BJ (cell line): ENCODE measurements around the gene MEIOSIN. TPM values are rescaled to one million over a fixed set of nuclear protein-coding genes. Genes with fewer than 3 reads are reported as not detected.

Source experiments
- CTCF ChIA-PET: fragments of 350-600 bp; formaldehyde crosslinking; extraction: SDS; loops from one replicate; lab custom pipeline; 2021; ENCODE audit warnings: antibody characterized with exemption, inconsistent platforms; lab: Yijun Ruan, JAX
- POLR2A ChIA-PET: fragments of 300-600 bp; sonication (Branson Sonifier 250); formaldehyde crosslinking; extraction: SDS; loops from one replicate; lab custom pipeline; 2021; ENCODE audit warnings: antibody characterized with exemption; lab: Charles Lee
- DNase-seq: peaks from one replicate; pipeline ENCODE4 v3.0.0-alpha.2; 2011; ENCODE audit warnings: low read depth
- H3K27me3 ChIP-seq: 2 replicates; pipeline ENCODE4 v1.6.0; 2011; ENCODE audit warnings: low read length; ENCODE audit not compliant: control insufficient read depth, insufficient read depth
- H3K36me3 ChIP-seq: 2 replicates; pipeline ENCODE4 v1.5.1; 2011; ENCODE audit warnings: low read length; ENCODE audit not compliant: control insufficient read depth, insufficient read depth
- H3K4me3 ChIP-seq: 2 replicates; pipeline ENCODE4 v1.5.1; 2011; ENCODE audit warnings: low read depth, mild to moderate bottlenecking, control low read depth, low read length
- CTCF ChIP-seq: IDR thresholded peaks from 2 replicates; pipeline ENCODE4 v1.5.1; 2011; ENCODE audit warnings: low read depth, mild to moderate bottlenecking, control low read depth, inconsistent platforms, low read length, moderate library complexity; ENCODE audit not compliant: insufficient read depth
- polyA plus RNA-seq: library from polyadenylated mRNA; depleted of rRNA; stranded (reverse); fragments of >200 nt; gene quantifications from 2 replicates; pipeline ENCODE4 v1.2.3, GENCODE V29; 2011

Gene MEIOSIN
- polyA plus RNA-seq, 1 experiment = not detected

- POLR2A ChIA-PET = interaction anchor here (0.6 to 1.0 kb wide), 7 partner anchors 13 to 292 kb away, joined by 3 to 11 read pairs (median 9); no protein-coding TSS in a partner anchor
- Histone ChIP-seq H3K4me3 (peak overlapping the region; percentile 42), H3K27me3 (no peaks in the 10 kb centered on the region), H3K36me3 (peaks cover 30% of the 10 kb centered on the region)
- CTCF ChIA-PET = interaction anchor here (0.6 to 7.7 kb wide), 12 partner anchors 11 to 112 kb away, joined by 3 to 154 read pairs (median 4); partner anchors contain the start of genes DMPK, DMWD, QPCTL and RSPH6A
- DNase-seq = peak; percentile 83
- peak; percentile 91 for TF ChIP-seq CTCF
Measured at GRCh38 chr19:45770192-45771101, 37.2 kb downstream of the MEIOSIN start.

- ChIA-PET POLR2A (interaction anchor here (0.6 to 1.0 kb wide), 3 partner anchors 9 to 206 kb away, joined by 3 to 6 read pairs (median 4); no protein-coding TSS in a partner anchor), CTCF (interaction anchor here (1.0 to 7.7 kb wide), 8 partner anchors 10 to 111 kb away, joined by 3 to 154 read pairs (median 10); partner anchors contain the start of genes DMPK, DMWD and RSPH6A)
- H3K4me3 ChIP-seq = no peak overlapping the region
Measured at GRCh38 chr19:45771311-45771933, 38.2 kb downstream of the MEIOSIN start.

GRCh38 chr19:45772130-45772840 lies 39.0 kb downstream of the MEIOSIN start:
- Histone ChIP-seq H3K4me3 (no peak overlapping the region), H3K27me3 (no peaks in the 10 kb centered on the region), H3K36me3 (peaks cover 37% of the 10 kb centered on the region)
- no peak for DNase-seq
- ChIA-PET CTCF (interaction anchor here (1.0 to 7.7 kb wide), 4 partner anchors 10 to 92 kb away, joined by 3 to 154 read pairs (median 18); partner anchors contain the start of genes DMPK and RSPH6A), POLR2A (interaction anchor here (0.6 kb wide), 2 partner anchors 9 to 206 kb away, joined by 3 to 4 read pairs; no protein-coding TSS in a partner anchor)
- TF ChIP-seq CTCF = no peak

More at GRCh38 chr19:45771311-45771933, 38.2 kb downstream of the MEIOSIN start:
- no peak for DNase-seq
- TF ChIP-seq CTCF = no peak
- Histone ChIP-seq H3K27me3 (no peaks in the 10 kb centered on the region), H3K36me3 (peaks cover 30% of the 10 kb centered on the region)

- no peak for TF ChIP-seq CTCF
- Histone ChIP-seq H3K4me3 (no peak overlapping the region), H3K36me3 (peaks cover 44% of the 10 kb centered on the region), H3K27me3 (no peaks in the 10 kb centered on the region)
- ChIA-PET POLR2A (interaction anchor here (0.5 kb wide), 1 partner anchor 10 kb away, joined by 3 read pairs; the partner anchor contains the start of gene DMPK), CTCF (interaction anchor here (0.7 to 7.7 kb wide), 6 partner anchors 10 to 182 kb away, joined by 3 to 154 read pairs (median 8); partner anchors contain the start of genes DMPK, QPCTL and RSPH6A)
- no peak for DNase-seq
Measured at GRCh38 chr19:45772912-45773311, 39.7 kb downstream of the MEIOSIN start.
